Measurements from ENCODE around the gene DCAF5. TPM values are rescaled to one million over a fixed set of nuclear protein-coding genes. Genes with fewer than 3 reads are reported as not detected.
"Not testable (repeated sequence)": the region's sequence is repeated elsewhere in the genome, so short reads cannot be mapped to it uniquely, and the experiment has no call there.

The DCAF5 gene
- total and polyA plus RNA-seq, 2 of the 8 experiments (the other 6 are each of a cell fraction or from before 2014, with no cell fraction given), result 24.3 to 31.0 TPM

GRCh38 chr14:69022093-69022492 lies 130.8 kb downstream of the DCAF5 start:
- H3K27me3 ChIP-seq (replicated peaks in 1 of 4; ENCODE audit: control insufficient read depth in 3 of 4, extremely low read depth in 1 of 4, insufficient read depth in 3 of 4, low read length in 3 of 4); H3K27ac ChIP-seq (ENCODE audit: low read depth, low read length); H2BK120ac ChIP-seq (replicated peaks; ENCODE audit: low read depth, low read length); H3K36me3 ChIP-seq (ENCODE audit: control insufficient read depth in 2 of 4, insufficient read depth in 4 of 4, low read length in 3 of 4); H4K20me1 ChIP-seq (replicated peaks in 1 of 2; ENCODE audit: control insufficient read depth in 1 of 2, insufficient read depth in 2 of 2, low read length in 2 of 2); FAIRE-seq; H2BK20ac ChIP-seq (ENCODE audit: low read length); H2AFZ ChIP-seq (ENCODE audit: low read length); H3K79me2 ChIP-seq (ENCODE audit: control insufficient read depth in 1 of 2, insufficient read depth in 2 of 2, low read length in 2 of 2); H2BK15ac ChIP-seq (ENCODE audit: low read length); H3K23me2 ChIP-seq (ENCODE audit: low read depth, low read length); H3K4me2 ChIP-seq (ENCODE audit: insufficient read depth in 1 of 2, low read depth in 2 of 2, low read length in 2 of 2); POLR2A ChIA-PET (ENCODE audit: partially characterized antibody); H2BK12ac ChIP-seq (ENCODE audit: low read depth, low read length); H4K5ac ChIP-seq (ENCODE audit: insufficient read length, low read depth, low read length); H4K91ac ChIP-seq (replicated peaks; ENCODE audit: insufficient read length, low read length); H3K14ac ChIP-seq (ENCODE audit: insufficient read length); H3K9me3 ChIP-seq (ENCODE audit: insufficient read depth in 2 of 2, low read depth in 1 of 2, low read length in 1 of 2); H3K4ac ChIP-seq (replicated peaks; ENCODE audit: insufficient read length, low read depth, low read length); H4K8ac ChIP-seq (ENCODE audit: extremely low read depth, insufficient read depth, low read length); H3K23ac ChIP-seq (ENCODE audit: insufficient read length); H2AK5ac ChIP-seq (ENCODE audit: low read depth, low read length); H3K56ac ChIP-seq (replicated peaks; ENCODE audit: insufficient read length, low read depth, low read length); H3K4me1 ChIP-seq (replicated peaks in 1 of 4; ENCODE audit: control insufficient read depth in 3 of 4, insufficient read depth in 4 of 4, low read length in 3 of 4); H3K4me3 ChIP-seq (ENCODE audit: extremely low read depth in 1 of 4, insufficient read depth in 2 of 4, low read depth in 3 of 4, low read length in 4 of 4); H3K9ac ChIP-seq (replicated peaks in 1 of 4; ENCODE audit: extremely low read depth in 1 of 4, low read depth in 3 of 4, low read length in 3 of 4); H2BK5ac ChIP-seq (ENCODE audit: low read depth, low read length); H3K79me1 ChIP-seq (ENCODE audit: low read depth, low read length); H3K18ac ChIP-seq (ENCODE audit: extremely low read depth, low read length); DNase-seq (ENCODE audit: low read depth in 1 of 2, low spot score in 2 of 2): not testable (repeated sequence)
- WGBS, 2 experiments (ENCODE audit: extremely low coverage in 1 of 2, insufficient coverage in 1 of 2, insufficient read length in 1 of 2, insufficient replicate concordance in 2 of 2, low coverage in 1 of 2, low lambda C conversion rate in 2 of 2, missing lambda C conversion rate in 1 of 2), result 97% methylated on average over 8 of the region's 8 CpGs; no CpG with 5 or more reads in 1 of the 2 experiments
- CTCF ChIA-PET (ENCODE audit: partially characterized antibody), result interaction anchor here (1.3 kb wide), 1 partner anchor 9 kb away, joined by 3 read pairs; no protein-coding TSS in a partner anchor
